Measurements from ENCODE around the gene RAB31.

DNA sequence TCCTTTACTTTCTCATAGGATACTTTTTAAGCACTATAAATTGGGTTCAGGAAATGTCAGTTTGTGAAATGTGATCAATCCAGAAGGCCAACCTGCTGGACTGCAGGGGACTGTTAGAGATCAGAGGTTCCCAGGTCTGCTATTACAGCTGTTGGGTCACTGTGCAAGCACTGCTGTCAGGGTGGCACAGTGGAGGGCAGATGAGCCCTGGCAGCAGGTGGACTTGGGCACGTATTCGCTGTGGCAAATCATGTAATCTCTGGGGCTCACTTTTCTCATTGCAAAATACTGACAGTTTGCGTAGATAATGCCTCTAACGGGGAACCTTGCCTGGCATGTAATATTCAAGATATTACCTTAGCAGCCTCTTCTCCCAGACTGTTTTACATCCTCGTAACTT is 18.1 kb downstream of the RAB31 start:
- TF ChIP-seq JUN (CRISPR knock-in tag; IDR thresholded peaks at IDR 0.05) = no peak
- no peak for TF ChIP-seq SP1 (CRISPR knock-in tag; conservative IDR thresholded peaks at IDR 0.05)
- TF ChIP-seq, protein P1, sequence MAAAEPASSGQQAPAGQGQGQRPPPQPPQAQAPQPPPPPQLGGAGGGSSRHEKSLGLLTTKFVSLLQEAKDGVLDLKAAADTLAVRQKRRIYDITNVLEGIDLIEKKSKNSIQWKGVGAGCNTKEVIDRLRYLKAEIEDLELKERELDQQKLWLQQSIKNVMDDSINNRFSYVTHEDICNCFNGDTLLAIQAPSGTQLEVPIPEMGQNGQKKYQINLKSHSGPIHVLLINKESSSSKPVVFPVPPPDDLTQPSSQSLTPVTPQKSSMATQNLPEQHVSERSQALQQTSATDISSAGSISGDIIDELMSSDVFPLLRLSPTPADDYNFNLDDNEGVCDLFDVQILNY (CRISPR knock-in tag; IDR thresholded peaks at IDR 0.05) = no peak
- TF ChIP-seq, protein P2, sequence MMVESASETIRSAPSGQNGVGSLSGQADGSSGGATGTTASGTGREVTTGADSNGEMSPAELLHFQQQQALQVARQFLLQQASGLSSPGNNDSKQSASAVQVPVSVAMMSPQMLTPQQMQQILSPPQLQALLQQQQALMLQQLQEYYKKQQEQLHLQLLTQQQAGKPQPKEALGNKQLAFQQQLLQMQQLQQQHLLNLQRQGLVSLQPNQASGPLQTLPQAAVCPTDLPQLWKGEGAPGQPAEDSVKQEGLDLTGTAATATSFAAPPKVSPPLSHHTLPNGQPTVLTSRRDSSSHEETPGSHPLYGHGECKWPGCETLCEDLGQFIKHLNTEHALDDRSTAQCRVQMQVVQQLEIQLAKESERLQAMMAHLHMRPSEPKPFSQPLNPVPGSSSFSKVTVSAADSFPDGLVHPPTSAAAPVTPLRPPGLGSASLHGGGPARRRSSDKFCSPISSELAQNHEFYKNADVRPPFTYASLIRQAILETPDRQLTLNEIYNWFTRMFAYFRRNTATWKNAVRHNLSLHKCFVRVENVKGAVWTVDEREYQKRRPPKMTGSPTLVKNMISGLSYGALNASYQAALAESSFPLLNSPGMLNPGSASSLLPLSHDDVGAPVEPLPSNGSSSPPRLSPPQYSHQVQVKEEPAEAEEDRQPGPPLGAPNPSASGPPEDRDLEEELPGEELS (CRISPR knock-in tag; IDR thresholded peaks at IDR 0.05) = no peak
- no peak for TF ChIP-seq ZNF317 (CRISPR knock-in tag; IDR thresholded peaks at IDR 0.05; ENCODE audit: borderline replicate concordance, low read depth)
- TF ChIP-seq, protein P3, sequence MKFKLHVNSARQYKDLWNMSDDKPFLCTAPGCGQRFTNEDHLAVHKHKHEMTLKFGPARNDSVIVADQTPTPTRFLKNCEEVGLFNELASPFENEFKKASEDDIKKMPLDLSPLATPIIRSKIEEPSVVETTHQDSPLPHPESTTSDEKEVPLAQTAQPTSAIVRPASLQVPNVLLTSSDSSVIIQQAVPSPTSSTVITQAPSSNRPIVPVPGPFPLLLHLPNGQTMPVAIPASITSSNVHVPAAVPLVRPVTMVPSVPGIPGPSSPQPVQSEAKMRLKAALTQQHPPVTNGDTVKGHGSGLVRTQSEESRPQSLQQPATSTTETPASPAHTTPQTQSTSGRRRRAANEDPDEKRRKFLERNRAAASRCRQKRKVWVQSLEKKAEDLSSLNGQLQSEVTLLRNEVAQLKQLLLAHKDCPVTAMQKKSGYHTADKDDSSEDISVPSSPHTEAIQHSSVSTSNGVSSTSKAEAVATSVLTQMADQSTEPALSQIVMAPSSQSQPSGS (CRISPR knock-in tag; IDR thresholded peaks at IDR 0.05; ENCODE audit: borderline replicate concordance, low read depth) = no peak
- TF ChIP-seq, protein P4, sequence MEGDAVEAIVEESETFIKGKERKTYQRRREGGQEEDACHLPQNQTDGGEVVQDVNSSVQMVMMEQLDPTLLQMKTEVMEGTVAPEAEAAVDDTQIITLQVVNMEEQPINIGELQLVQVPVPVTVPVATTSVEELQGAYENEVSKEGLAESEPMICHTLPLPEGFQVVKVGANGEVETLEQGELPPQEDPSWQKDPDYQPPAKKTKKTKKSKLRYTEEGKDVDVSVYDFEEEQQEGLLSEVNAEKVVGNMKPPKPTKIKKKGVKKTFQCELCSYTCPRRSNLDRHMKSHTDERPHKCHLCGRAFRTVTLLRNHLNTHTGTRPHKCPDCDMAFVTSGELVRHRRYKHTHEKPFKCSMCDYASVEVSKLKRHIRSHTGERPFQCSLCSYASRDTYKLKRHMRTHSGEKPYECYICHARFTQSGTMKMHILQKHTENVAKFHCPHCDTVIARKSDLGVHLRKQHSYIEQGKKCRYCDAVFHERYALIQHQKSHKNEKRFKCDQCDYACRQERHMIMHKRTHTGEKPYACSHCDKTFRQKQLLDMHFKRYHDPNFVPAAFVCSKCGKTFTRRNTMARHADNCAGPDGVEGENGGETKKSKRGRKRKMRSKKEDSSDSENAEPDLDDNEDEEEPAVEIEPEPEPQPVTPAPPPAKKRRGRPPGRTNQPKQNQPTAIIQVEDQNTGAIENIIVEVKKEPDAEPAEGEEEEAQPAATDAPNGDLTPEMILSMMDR (IDR thresholded peaks at IDR 0.05) = no peak
- TF ChIP-seq, protein P5, sequence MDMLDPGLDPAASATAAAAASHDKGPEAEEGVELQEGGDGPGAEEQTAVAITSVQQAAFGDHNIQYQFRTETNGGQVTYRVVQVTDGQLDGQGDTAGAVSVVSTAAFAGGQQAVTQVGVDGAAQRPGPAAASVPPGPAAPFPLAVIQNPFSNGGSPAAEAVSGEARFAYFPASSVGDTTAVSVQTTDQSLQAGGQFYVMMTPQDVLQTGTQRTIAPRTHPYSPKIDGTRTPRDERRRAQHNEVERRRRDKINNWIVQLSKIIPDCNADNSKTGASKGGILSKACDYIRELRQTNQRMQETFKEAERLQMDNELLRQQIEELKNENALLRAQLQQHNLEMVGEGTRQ (CRISPR knock-in tag; IDR thresholded peaks at IDR 0.05) = no peak
- no peak for TF ChIP-seq ATF1 (CRISPR knock-in tag; IDR thresholded peaks at IDR 0.05)
- TF ChIP-seq, protein P6, sequence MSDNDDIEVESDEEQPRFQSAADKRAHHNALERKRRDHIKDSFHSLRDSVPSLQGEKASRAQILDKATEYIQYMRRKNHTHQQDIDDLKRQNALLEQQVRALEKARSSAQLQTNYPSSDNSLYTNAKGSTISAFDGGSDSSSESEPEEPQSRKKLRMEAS (CRISPR knock-in tag; IDR thresholded peaks at IDR 0.05) = no peak
- TF ChIP-seq, protein P7, sequence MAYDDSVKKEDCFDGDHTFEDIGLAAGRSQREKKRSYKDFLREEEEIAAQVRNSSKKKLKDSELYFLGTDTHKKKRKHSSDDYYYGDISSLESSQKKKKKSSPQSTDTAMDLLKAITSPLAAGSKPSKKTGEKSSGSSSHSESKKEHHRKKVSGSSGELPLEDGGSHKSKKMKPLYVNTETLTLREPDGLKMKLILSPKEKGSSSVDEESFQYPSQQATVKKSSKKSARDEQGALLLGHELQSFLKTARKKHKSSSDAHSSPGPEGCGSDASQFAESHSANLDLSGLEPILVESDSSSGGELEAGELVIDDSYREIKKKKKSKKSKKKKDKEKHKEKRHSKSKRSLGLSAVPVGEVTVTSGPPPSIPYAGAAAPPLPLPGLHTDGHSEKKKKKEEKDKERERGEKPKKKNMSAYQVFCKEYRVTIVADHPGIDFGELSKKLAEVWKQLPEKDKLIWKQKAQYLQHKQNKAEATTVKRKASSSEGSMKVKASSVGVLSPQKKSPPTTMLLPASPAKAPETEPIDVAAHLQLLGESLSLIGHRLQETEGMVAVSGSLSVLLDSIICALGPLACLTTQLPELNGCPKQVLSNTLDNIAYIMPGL (CRISPR knock-in tag; IDR thresholded peaks at IDR 0.05) = no peak

All from WTC11 (cell line).